DMS114 treated with DMSO at 0.1 percent for 48 hours (cell line): ENCODE data around the gene NAALADL1.

Experiments used
- DNase-seq: peaks from one replicate; lab custom pipeline; 2025; ENCODE audit not compliant: unreplicated experiment; lab: John Stamatoyannopoulos, UW

Gene NAALADL1

GRCh38 chr11:65083134-65083833 lies 24.9 kb upstream of the NAALADL1 start:
- DNase-seq, result no peak

- DNase-seq, result no peak
Observed at GRCh38 chr11:65078786-65079342, 20.5 kb upstream of the NAALADL1 start.

GRCh38 chr11:65078151-65078550 lies 19.8 kb upstream of the NAALADL1 start:
- DNase-seq, result peak; percentile 28

- peak; percentile 17 for DNase-seq
Observed at GRCh38 chr11:65077451-65077850, 19.1 kb upstream of the NAALADL1 start.

- no peak for DNase-seq
Observed at GRCh38 chr11:65072631-65072966, 14.2 kb upstream of the NAALADL1 start.

GRCh38 chr11:65071907-65072630 lies 13.7 kb upstream of the NAALADL1 start:
- DNase-seq, result no peak

- no peak for DNase-seq
Observed at GRCh38 chr11:65069217-65069616, 10.9 kb upstream of the NAALADL1 start.

GRCh38 chr11:65067446-65067845 lies 9.1 kb upstream of the NAALADL1 start:
- DNase-seq, result no peak

- no peak for DNase-seq
Observed at GRCh38 chr11:65066805-65067291, 8.5 kb upstream of the NAALADL1 start.

GRCh38 chr11:65066315-65066714 lies 8.0 kb upstream of the NAALADL1 start:
- no peak for DNase-seq

GRCh38 chr11:65065851-65066250 lies 7.5 kb upstream of the NAALADL1 start:
- DNase-seq, result no peak

GRCh38 chr11:65064847-65065240 lies 6.5 kb upstream of the NAALADL1 start:
- no peak for DNase-seq

- no peak for DNase-seq
Observed at GRCh38 chr11:65063532-65063931, 5.2 kb upstream of the NAALADL1 start.

- no peak for DNase-seq
Observed at GRCh38 chr11:65060913-65061408, 2.6 kb upstream of the NAALADL1 start.

GRCh38 chr11:65059959-65060824 lies 1.8 kb upstream of the NAALADL1 start:
- no peak for DNase-seq

GRCh38 chr11:65059523-65059922 lies 1.2 kb upstream of the NAALADL1 start:
- DNase-seq, result no peak

GRCh38 chr11:65058012-65058411 lies 341 bp downstream of the NAALADL1 start:
- DNase-seq, result no peak

GRCh38 chr11:65057526-65057925 lies 827 bp downstream of the NAALADL1 start:
- DNase-seq, result no peak

- DNase-seq, result no peak
Observed at GRCh38 chr11:65056999-65057398, 1.4 kb downstream of the NAALADL1 start.

GRCh38 chr11:65055538-65055937 lies 2.8 kb downstream of the NAALADL1 start:
- DNase-seq, result no peak

- no peak for DNase-seq
Observed at GRCh38 chr11:65053827-65054508, 4.4 kb downstream of the NAALADL1 start.
